PFSK-1 (cell line): ENCODE measurements around the gene EGFLAM.

Source experiments
- FOXP2 ChIP-seq: optimal IDR thresholded peaks from 2 replicates; pipeline ENCODE3; 2011; ENCODE audit warnings: borderline replicate concordance, control low read depth, inconsistent platforms; ENCODE audit not compliant: insufficient read depth; ENCODE audit errors: extremely low read length, extremely low read depth
- POLR2AphosphoS5 ChIP-seq: IDR thresholded peaks from 2 replicates; pipeline ENCODE4 v1.6.1; 2012; ENCODE audit warnings: low read depth, mild to moderate bottlenecking, control low read depth, low read length, moderate library complexity
- REST ChIP-seq, 2 experiments: IDR thresholded peaks; 2 replicates each; pipeline versions ENCODE4 v1.6.1 to v1.8.0; 2011 to 2012; ENCODE audit warnings: low read depth in 2 of 2, low read length in 2 of 2, control low read depth in 1 of 2, inconsistent platforms in 1 of 2, mild to moderate bottlenecking in 1 of 2, moderate library complexity in 1 of 2; ENCODE audit not compliant: insufficient read depth in 1 of 2
- SIN3A ChIP-seq: IDR thresholded peaks from 2 replicates; pipeline ENCODE4 v1.6.1; 2012; ENCODE audit warnings: mild to moderate bottlenecking, low read length, moderate library complexity, borderline replicate concordance; ENCODE audit not compliant: insufficient read depth
- TAF1 ChIP-seq: IDR thresholded peaks from 2 replicates; pipeline ENCODE4 v1.6.1; 2012; ENCODE audit warnings: low read length, control low read depth, borderline replicate concordance; ENCODE audit not compliant: insufficient read depth

EGFLAM gene

DNA sequence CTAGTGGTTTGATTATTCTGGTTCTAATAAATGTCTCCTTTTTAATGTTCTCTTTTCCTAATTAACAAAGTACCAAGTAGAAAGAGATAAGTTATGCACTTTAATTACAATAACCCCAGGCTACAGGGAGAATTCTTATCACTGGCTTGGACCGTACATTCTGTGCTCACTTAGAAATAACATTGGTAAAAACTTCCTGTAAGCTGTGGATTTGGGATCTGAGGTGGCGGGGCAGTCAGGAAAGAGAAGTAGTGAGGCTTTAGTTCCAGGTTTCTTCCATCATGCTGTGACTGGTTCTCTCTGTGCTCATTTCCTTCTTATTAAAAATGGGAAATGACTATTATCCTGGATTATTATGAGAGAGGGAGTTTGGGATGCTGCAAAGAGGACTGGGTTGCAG is 142.0 kb downstream of the EGFLAM start:
- no peak for TF ChIP-seq FOXP2
- TF ChIP-seq TAF1, result no peak
- no peak for TF ChIP-seq POLR2AphosphoS5
- TF ChIP-seq SIN3A, result no peak
- TF ChIP-seq REST (IDR thresholded peaks at IDR 0.05; ENCODE audit: insufficient read depth in 1 of 2, low read depth in 2 of 2, low read length in 2 of 2), result no peak

- no peak for TF ChIP-seq FOXP2
- no peak for TF ChIP-seq SIN3A
- TF ChIP-seq REST (IDR thresholded peaks at IDR 0.05; ENCODE audit: insufficient read depth in 1 of 2, low read depth in 2 of 2, low read length in 2 of 2), result no peak
- no peak for TF ChIP-seq TAF1
- TF ChIP-seq POLR2AphosphoS5, result no peak
Measured at GRCh38 chr5:38401145-38401544, 142.8 kb downstream of the EGFLAM start.

GRCh38 chr5:38403406-38403805 is 145.0 kb downstream of the EGFLAM start:
- TF ChIP-seq TAF1 (no peak), POLR2AphosphoS5 (no peak), REST (IDR thresholded peaks at IDR 0.05; ENCODE audit: insufficient read depth in 1 of 2, low read depth in 2 of 2, low read length in 2 of 2) (no peak), FOXP2 (no peak), SIN3A (no peak)

DNA sequence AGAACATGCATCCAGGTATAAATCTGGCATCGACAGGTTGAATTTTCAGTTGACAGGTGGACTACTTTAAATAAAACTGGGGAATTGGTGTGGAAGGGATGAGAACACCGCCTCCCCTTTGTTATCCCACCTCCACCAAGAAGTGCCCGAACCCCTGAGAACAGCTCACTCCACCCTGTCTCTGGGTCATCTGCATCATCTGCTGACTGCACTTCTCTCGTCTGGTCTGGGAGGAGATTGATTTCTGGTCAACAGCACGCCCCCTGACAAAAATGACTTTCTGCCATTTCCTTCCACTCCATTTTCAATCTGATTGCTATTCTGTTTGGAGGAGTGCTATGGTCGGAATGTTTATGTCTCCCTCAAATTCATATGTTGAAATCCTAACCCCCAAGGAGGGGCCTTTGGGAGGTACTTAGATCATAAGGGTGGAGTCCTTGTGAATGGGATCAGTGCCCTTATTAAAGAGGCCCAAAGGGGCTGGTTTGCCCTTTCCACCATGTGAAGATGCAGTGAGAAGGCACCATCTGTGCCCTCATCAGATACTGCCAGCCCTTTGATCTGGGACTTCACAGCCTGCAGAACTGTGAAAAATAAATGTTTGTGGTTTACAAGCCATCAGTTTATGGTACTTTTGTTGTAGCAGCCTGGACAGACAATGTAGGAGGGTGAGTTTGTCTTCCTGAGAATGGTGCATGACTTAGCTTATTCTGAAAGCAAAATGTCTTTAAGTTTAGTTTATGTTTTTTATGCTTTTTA is 145.7 kb downstream of the EGFLAM start:
- no peak for TF ChIP-seq POLR2AphosphoS5
- TF ChIP-seq REST (IDR thresholded peaks at IDR 0.05; ENCODE audit: insufficient read depth in 1 of 2, low read depth in 2 of 2, low read length in 2 of 2), result no peak
- no peak for TF ChIP-seq FOXP2
- no peak for TF ChIP-seq TAF1
- no peak for TF ChIP-seq SIN3A
